SK-N-MC (cell line): ENCODE data around the gene MUC6.

Source experiments
- DNase-seq: peaks from one replicate; pipeline ENCODE4 v3.0.0-alpha.2; 2011; ENCODE audit warnings: low read depth, low spot score
- H3K27ac ChIP-seq: fragments of 200-600 bp; sonication (generic); 2 replicates; pipeline ENCODE4 v1.5.1; 2016; ENCODE audit warnings: mixed run types
- H3K36me3 ChIP-seq: fragments of 200-600 bp; sonication (generic); 2 replicates; pipeline ENCODE4 v1.6.1; 2017; ENCODE audit warnings: antibody characterized with exemption, low read length, mixed read lengths; ENCODE audit not compliant: insufficient read depth
- H3K4me3 ChIP-seq: fragments of 200-600 bp; sonication (generic); 2 replicates; pipeline ENCODE4 v1.5.1; 2016
- H3K9ac ChIP-seq: fragments of 200-600 bp; sonication (generic); 2 replicates; pipeline ENCODE4 v1.8.0; 2017; ENCODE audit warnings: mixed run types, mixed read lengths; ENCODE audit not compliant: insufficient read length
- H3K9me3 ChIP-seq: fragments of 200-600 bp; sonication (generic); 2 replicates; pipeline ENCODE4 v1.6.1; 2017; ENCODE audit warnings: low read depth, mild to moderate bottlenecking, antibody characterized with exemption, low read length, moderate library complexity, mixed read lengths
- EZH2 ChIP-seq: fragments of 200-600 bp; sonication (generic); IDR thresholded peaks from one replicate; pipeline ENCODE4 v1.6.1; 2017; ENCODE audit warnings: antibody characterized with exemption
- FOXP2 ChIP-seq: optimal IDR thresholded peaks from 2 replicates; pipeline ENCODE3; 2011; ENCODE audit warnings: mild to moderate bottlenecking, moderate library complexity; ENCODE audit not compliant: insufficient read depth; ENCODE audit errors: extremely low read length, control extremely low read depth
- POLR2AphosphoS5 ChIP-seq: IDR thresholded peaks from 2 replicates; pipeline ENCODE4 v1.6.1; 2012; ENCODE audit warnings: mild to moderate bottlenecking, low read depth, low read length, borderline replicate concordance

MUC6 gene

GRCh38 chr11:1072821-1073231 is 36.3 kb upstream of the MUC6 start:
- Histone ChIP-seq H3K36me3 (no peaks in the 10 kb centered on the region), H3K9ac (no peak overlapping the region), H3K9me3 (no peaks in the 10 kb centered on the region), H3K27ac (no peak overlapping the region), H3K4me3 (no peak overlapping the region)
- no peak for TF ChIP-seq EZH2
- TF ChIP-seq FOXP2, result no peak
- TF ChIP-seq POLR2AphosphoS5, result no peak
- no peak for DNase-seq

GRCh38 chr11:1072116-1072820 is 35.8 kb upstream of the MUC6 start:
- no peak for DNase-seq
- Histone ChIP-seq H3K27ac (no peak overlapping the region), H3K36me3 (no peaks in the 10 kb centered on the region), H3K9ac (no peak overlapping the region), H3K9me3 (no peaks in the 10 kb centered on the region), H3K4me3 (no peak overlapping the region)
- no peak for TF ChIP-seq POLR2AphosphoS5
- TF ChIP-seq EZH2, result no peak
- TF ChIP-seq FOXP2, result no peak

- TF ChIP-seq POLR2AphosphoS5 (no peak), FOXP2 (no peak), EZH2 (no peak)
- no peak overlapping the region for H3K4me3 ChIP-seq
- H3K9me3 ChIP-seq, result no peaks in the 10 kb centered on the region
- no peak overlapping the region for H3K27ac ChIP-seq
- no peaks in the 10 kb centered on the region for H3K36me3 ChIP-seq
- no peak for DNase-seq
- H3K9ac ChIP-seq, result no peak overlapping the region
Observed at GRCh38 chr11:1071571-1072115, 35.1 kb upstream of the MUC6 start.

GRCh38 chr11:1070594-1071462 is 34.3 kb upstream of the MUC6 start:
- no peak overlapping the region for H3K4me3 ChIP-seq
- TF ChIP-seq EZH2, result no peak
- no peak for TF ChIP-seq FOXP2
- TF ChIP-seq POLR2AphosphoS5, result no peak
- H3K27ac ChIP-seq, result no peak overlapping the region
- H3K36me3 ChIP-seq, result no peaks in the 10 kb centered on the region
- DNase-seq, result no peak
- H3K9ac ChIP-seq, result no peak overlapping the region
- H3K9me3 ChIP-seq, result no peaks in the 10 kb centered on the region

- no peak overlapping the region for H3K9ac ChIP-seq
- no peak for DNase-seq
- H3K9me3 ChIP-seq, result no peaks in the 10 kb centered on the region
- no peaks in the 10 kb centered on the region for H3K36me3 ChIP-seq
- TF ChIP-seq FOXP2 (no peak), EZH2 (no peak), POLR2AphosphoS5 (no peak)
- no peak overlapping the region for H3K4me3 ChIP-seq
- no peak overlapping the region for H3K27ac ChIP-seq
Observed at GRCh38 chr11:1069740-1070139, 33.2 kb upstream of the MUC6 start.

GRCh38 chr11:1067812-1068496 is 31.4 kb upstream of the MUC6 start:
- no peak for DNase-seq
- TF ChIP-seq POLR2AphosphoS5 (no peak), FOXP2 (no peak), EZH2 (no peak)
- no peak overlapping the region for H3K4me3 ChIP-seq
- no peak overlapping the region for H3K9ac ChIP-seq
- H3K27ac ChIP-seq, result no peak overlapping the region
- no peaks in the 10 kb centered on the region for H3K36me3 ChIP-seq
- no peaks in the 10 kb centered on the region for H3K9me3 ChIP-seq

GRCh38 chr11:1064167-1064566 is 27.6 kb upstream of the MUC6 start:
- Histone ChIP-seq H3K36me3 (no peaks in the 10 kb centered on the region), H3K9ac (no peak overlapping the region), H3K4me3 (no peak overlapping the region), H3K9me3 (no peaks in the 10 kb centered on the region), H3K27ac (no peak overlapping the region)
- no peak for DNase-seq
- TF ChIP-seq FOXP2 (no peak), POLR2AphosphoS5 (no peak), EZH2 (no peak)

- Histone ChIP-seq H3K9me3 (no peaks in the 10 kb centered on the region), H3K9ac (no peak overlapping the region), H3K4me3 (no peak overlapping the region), H3K36me3 (no peaks in the 10 kb centered on the region), H3K27ac (no peak overlapping the region)
- DNase-seq, result no peak
- no peak for TF ChIP-seq POLR2AphosphoS5
- TF ChIP-seq FOXP2, result no peak
- TF ChIP-seq EZH2, result no peak
Observed at GRCh38 chr11:1062075-1062820, 25.7 kb upstream of the MUC6 start.
